ENCODE data around the gene STK33.

DNA sequence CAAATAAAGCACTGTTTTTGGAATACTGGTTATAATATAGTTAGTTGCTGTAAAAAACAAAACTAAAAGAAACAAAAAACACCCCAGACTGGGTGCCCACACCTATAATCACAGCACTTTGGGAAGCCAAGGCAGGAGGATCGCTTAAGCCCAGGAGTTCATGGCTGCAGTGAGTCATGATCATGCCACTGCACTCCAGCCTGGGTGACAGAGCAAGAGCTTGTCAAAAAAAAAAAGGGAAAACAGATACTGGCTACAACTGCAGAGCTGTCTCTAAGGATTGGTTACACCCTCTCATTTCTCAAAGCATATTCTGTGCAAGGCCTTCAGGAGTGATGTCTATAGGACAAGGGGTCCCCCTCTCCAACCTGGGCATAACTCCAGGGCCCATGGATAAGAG is 14.6 kb upstream of the STK33 start:
- TF ChIP-seq, protein P1, sequence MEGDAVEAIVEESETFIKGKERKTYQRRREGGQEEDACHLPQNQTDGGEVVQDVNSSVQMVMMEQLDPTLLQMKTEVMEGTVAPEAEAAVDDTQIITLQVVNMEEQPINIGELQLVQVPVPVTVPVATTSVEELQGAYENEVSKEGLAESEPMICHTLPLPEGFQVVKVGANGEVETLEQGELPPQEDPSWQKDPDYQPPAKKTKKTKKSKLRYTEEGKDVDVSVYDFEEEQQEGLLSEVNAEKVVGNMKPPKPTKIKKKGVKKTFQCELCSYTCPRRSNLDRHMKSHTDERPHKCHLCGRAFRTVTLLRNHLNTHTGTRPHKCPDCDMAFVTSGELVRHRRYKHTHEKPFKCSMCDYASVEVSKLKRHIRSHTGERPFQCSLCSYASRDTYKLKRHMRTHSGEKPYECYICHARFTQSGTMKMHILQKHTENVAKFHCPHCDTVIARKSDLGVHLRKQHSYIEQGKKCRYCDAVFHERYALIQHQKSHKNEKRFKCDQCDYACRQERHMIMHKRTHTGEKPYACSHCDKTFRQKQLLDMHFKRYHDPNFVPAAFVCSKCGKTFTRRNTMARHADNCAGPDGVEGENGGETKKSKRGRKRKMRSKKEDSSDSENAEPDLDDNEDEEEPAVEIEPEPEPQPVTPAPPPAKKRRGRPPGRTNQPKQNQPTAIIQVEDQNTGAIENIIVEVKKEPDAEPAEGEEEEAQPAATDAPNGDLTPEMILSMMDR (conservative IDR thresholded peaks at IDR 0.05): no peak
- TF ChIP-seq EZH2 (IDR thresholded peaks at IDR 0.05; ENCODE audit: low read depth): no peak
